Activated CD8-positive, alpha-beta memory T cell treated with anti-CD3 and anti-CD28 coated beads for 4 hours (primary cell): ENCODE measurements around the gene HS2ST1.
"Not testable (repeated sequence)": the region's sequence is repeated elsewhere in the genome, so short reads cannot be mapped to it uniquely, and the experiment has no call there.

ENCODE experiments used
- DNase-seq, 2 donors: peaks; one replicate each; pipeline ENCODE4 v3.0.0-alpha.2; 2020; ENCODE audit warnings: low read depth in 2 of 2

HS2ST1 gene

GRCh38 chr1:87023326-87023725, 108.9 kb downstream of the HS2ST1 start:
- DNase-seq: no peak

DNA sequence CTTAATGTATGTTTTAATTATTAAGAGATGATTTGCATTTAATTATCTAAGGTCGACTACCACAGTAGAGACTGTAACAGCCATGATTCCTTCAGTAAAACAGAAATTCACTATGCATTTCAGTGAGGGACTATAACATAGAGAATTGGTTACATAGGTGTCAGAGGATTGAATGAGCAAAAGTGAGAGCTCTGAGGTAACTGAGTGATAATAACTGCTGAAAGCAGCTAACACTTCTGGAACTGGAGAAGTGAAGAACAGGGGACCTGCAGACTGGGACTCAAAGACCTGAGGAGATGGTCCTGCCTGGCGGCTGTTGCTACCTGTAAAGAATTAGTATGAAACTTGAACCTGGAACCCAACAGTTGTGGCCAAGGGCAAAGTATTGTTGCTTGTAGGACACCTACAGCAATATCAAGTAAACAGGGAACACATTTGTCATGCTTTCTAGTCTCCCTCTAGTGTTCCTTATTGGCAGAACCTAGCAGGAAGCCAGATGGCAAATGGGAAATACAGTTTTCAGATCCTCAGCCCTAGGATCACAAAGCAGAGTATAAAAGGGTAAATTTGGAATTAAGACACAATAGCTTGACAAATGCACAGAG, 110.6 kb downstream of the HS2ST1 start:
- DNase-seq: no peak

DNA sequence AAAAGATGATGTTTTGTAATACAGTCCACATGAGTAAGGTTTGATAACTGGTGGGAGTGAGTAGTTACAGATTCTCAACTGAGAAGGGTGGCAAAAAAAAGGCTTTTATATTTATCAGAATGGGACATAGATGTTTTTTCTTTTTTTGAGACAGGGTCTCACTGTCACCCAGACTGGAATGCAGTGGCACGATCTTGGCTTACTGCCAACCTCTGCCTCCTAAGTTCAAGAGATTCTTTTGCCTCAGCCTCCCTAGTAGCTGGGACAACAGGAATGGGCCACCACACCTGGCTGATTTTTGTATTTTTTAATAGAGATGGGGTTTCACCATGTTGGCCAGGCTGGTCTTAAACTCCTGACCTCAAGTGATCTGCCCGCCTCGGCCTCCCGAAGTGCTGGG, 113.1 kb downstream of the HS2ST1 start:
- not testable (repeated sequence) for DNase-seq

DNA sequence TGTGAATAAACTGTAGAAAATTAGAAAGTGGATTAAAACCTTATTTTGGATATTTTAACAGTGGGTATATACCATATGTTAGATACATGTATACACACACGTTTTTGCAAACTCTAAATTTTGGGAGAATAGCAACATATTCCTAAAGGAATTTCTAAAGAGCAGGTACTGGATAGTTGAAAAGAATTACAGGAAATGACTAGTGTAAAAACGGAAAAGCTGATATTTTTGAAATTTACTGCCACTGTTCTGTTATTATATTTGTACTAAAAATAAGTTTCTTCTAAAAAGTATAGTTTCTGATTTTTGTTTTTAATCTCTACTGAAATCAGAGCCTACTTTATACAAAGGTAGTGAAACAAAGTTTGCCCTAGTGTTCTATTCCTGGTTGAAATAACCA, 114.1 kb downstream of the HS2ST1 start:
- DNase-seq: no peak

- DNase-seq: no peak
Observed at GRCh38 chr1:87030740-87031690, 116.6 kb downstream of the HS2ST1 start.

DNA sequence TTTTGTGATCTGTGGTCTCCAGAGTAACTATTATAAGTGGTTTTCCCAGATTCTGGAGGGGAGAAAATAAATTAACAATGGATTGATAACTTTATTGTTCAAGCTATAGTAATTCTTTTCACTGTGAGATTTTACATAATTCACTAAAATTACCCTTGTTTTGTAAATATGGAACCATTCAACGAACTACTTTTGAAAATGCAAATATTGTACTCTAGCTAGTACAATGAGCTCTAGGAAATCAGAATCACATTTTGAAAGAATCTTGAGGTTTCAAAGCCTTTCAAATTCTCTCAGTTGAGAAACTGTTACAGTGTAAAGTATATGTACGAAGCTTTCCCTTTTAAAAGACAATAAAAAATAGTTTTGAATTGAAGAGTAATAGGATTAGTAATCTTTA, 119.9 kb downstream of the HS2ST1 start:
- no peak for DNase-seq

DNA sequence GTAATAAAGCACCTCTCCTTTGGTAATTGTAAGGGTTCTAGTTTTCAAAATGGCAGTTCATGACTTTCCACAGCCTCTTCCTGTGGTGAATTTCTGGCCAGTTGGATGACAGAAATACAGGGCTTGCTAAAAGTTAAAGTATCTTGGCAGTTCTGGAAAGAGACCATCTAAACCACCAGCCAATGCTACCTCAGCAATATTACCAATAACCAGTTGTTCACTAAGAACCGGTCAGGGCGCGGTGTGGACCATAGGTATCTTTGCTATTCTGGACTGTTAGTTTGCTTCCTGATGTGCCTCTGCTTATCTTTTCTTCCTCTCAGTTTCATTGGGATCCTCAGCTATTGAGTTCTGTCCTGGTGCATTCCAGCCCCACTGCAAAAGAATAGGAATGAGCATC, 124.7 kb downstream of the HS2ST1 start:
- DNase-seq: no peak

DNA sequence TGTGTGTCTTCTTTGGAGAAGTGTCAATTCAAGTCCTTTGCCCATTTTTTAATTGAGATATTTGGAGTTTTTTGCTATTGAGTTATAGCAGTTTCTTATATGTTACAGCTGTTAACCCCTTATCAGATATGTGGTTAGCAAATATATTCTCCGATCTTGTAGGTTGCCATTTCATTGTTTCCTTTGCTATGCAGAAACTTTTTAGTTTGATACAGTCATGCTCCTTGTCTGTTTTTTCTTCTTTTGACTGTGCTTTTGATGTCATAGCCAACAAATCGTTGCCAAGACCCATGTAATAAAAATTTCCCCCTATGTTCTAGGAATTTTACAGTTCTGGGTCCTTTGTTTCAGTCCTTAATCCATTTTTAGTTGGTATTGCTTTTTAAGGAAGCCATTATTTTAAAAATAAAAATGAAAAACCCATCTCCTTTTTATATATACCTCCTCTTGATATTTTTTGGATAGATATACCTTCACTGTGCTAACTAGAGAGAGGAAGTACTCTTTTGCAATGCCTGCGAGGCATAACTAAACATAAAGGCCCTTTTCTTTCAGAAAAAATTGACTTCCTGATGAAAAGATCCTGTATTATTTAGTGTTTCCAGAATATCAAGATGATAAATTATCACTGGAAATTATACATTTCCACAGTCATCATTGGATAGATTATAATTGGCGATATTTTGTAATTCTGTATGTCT, 127.8 kb downstream of the HS2ST1 start:
- no peak for DNase-seq

GRCh38 chr1:87044424-87044823, 130.0 kb downstream of the HS2ST1 start:
- no peak for DNase-seq

DNA sequence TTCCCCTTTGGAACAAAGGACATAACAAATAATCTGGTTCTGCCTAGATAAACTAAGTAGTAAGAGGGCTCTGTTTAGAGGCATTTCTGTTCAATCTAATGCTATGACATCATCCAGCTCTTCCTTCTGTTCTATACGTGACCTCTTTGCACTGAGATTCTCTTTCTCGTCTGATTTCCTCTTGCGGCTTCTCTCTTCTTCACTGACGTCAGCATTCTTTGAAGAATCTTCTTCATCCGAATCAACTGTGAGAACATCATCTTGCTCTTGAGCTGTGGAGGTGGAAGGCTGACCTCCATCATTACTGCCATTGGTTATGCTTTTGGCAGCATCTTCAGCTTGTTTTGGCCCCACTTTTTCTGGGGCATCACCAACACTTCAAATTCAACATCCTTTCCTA, 130.4 kb downstream of the HS2ST1 start:
- no peak for DNase-seq

DNA sequence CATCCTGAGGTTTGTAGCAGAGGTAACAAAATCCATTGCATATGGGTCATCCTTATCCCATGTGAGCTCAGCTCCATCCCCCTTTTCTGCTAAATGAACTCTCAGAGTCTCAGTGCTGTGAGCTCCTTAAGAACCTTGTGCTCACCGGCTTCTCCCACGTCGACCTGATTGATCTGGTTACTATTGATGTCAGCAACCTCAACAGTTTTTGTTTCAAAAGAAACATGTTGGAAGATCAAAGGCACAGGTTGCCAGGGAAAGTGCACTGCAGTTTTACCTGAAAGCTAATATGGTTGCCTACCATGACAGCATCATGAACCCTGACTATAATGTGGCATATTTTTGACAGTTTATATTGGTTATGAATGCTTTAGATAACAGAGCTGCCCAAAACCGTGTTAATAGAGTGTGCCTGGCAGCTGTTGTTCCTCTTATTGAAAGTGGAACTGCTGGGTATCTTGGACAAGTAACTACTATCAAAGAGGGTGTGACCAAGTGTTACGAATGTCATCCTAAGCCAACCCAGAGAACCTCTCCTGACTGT, 131.4 kb downstream of the HS2ST1 start:
- DNase-seq: peak in 1 of 2 donors; percentile 10

DNA sequence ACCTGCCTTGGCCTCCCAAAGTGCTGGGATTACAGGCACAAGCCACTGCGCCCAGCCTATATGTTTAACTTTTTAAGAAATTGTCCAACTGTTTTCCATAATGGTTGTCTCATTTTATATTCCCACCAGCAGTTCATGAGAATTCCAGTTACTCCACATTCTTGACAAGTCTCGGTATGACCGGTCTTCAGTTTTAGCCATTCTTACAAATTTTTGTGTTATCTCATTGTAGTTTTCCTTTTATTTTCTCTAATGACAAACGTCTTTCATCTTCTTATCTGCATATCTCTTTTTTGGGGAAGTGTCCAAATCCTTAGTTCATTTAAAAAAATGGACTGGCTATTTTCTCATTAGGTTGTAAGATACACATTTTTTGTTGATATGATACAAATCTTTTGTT, 132.5 kb downstream of the HS2ST1 start:
- no peak for DNase-seq

GRCh38 chr1:87048237-87048636, 133.8 kb downstream of the HS2ST1 start:
- DNase-seq: no peak

GRCh38 chr1:87051965-87052364, 137.5 kb downstream of the HS2ST1 start:
- DNase-seq: no peak

DNA sequence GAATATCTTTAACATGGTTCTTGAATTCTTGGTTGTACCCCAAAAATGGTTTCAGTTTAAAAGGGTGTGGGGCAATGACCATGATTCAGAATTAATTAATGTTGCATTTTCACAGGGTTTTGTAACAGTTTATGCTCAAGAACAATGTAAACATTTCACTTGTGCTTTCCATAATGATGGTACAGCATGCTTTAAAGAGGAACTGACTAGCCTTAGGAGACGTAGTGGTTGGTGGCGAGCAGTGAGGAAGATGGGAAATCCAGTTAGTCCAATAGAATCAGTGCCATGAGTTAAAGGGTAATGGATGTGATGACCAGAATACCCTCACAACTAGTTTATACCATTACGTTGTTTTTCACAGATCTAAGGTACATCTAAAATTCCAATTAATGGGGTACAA, 138.0 kb downstream of the HS2ST1 start:
- no peak for DNase-seq

GRCh38 chr1:87052961-87053360, 138.5 kb downstream of the HS2ST1 start:
- DNase-seq: no peak

DNA sequence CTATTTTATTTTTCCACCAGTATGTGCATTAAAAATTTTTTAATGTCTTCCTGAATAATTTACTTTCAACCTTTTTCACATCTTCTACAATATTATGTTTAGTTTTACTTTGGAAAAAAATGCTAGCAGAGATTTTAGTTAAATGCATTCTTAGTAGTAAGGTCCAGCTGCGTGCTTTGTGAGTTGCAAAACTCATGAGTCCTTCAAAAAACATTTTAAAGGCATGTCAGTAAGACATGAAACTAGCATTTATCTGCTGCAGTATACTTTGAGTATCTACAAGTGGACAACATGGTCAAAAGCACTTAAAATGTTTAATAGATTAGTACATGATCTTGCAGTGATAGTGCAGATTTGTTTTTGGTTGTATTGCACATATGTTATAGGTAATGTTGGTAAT, 139.0 kb downstream of the HS2ST1 start:
- no peak for DNase-seq

GRCh38 chr1:87056974-87057373, 142.5 kb downstream of the HS2ST1 start:
- no peak for DNase-seq

DNA sequence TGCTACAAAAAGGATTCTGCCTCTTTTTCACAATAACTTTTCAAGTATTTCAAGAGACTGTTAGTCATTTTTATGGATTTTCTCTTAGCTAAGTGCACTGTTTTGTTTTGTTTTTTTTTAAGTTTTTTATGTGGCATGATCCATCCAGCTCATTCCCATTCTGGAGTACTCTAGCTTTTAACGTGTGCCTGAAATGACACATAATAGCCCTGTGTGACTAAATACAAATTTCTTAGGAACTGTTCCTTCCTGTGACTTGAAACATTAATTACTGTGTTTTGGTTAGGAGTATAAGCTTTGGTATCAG, 143.9 kb downstream of the HS2ST1 start:
- no peak for DNase-seq

DNA sequence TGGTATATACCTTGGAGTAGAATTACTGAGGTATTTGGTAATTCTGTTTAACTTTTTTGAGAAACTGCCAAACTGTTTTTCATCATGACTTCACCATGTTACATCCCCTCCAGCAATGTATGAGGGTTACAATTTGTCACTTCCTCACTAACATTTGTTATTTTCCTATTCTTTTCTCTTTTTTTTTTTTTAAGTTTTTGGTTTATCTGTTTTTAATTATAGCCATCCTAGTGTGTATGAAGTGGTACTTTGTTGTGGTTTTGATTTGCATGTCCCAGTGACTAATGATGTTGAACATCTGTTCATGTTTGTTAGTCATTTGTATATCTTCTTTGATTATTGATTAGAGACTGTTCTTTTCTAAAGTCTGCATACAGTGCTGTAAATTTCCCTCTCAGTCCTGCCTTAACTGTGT, 147.3 kb downstream of the HS2ST1 start:
- DNase-seq: no peak

DNA sequence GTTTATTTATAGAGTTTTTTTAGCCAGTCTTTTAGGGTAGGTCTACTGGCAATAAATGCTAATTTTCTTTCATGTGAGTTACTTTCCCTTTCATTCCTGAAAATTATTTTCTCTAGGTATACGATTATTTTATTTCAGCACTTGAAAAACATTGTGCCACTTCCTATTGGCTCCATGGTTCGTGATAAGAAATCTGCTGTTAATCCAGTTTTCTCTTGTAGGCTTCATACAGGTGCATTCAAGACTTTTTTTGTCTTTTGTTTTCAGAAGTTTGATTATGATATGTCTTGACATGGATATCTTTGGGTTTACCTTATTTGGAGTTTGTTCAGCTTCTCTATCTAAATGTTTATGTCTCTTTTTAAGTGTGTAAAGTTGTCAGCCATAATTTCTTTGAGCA, 148.3 kb downstream of the HS2ST1 start:
- no peak for DNase-seq

GRCh38 chr1:87064309-87064708, 149.9 kb downstream of the HS2ST1 start:
- no peak for DNase-seq

DNA sequence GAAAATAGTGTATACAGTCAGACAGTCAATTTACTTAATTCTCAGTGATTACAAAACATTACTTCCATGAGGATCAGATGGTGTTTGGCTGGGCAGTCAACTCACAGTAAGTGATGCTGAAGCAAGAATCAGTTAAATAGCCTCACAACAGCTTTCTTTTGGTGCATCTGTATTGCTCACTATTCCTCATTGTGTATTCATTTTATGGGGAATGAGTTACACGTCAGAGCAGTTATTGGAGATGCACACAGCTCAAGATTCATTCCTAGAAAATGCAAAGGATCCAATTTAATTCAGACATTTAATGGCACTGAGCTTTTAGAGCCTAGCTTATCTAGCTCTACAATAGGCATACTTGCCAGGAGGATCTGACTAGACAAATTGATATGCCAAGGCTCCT, 150.6 kb downstream of the HS2ST1 start:
- DNase-seq: no peak
